GM23338 (cell line): Measurements from ENCODE around the gene JAKMIP1. TPM values are rescaled to one million over a fixed set of nuclear protein-coding genes. Genes with fewer than 3 reads are reported as not detected.

Experiments used
- ATAC-seq: fragments of 200-7000 bp; cut with Tn5 transposase; 3 replicates; pipeline ENCODE4 v1.9.1; 2020
- DNase-seq: peaks from one replicate; pipeline ENCODE4 v3.0.0-alpha.2; 2015; ENCODE audit warnings: low spot score
- H2AFZ ChIP-seq: fragments of 200-600 bp; sonication (generic); 2 replicates; pipeline ENCODE4 v1.8.0; 2016; ENCODE audit warnings: antibody characterized with exemption, mild to moderate bottlenecking, moderate library complexity
- H3F3A ChIP-seq: fragments of 200-600 bp; sonication (generic); replicated peaks from 2 replicates; pipeline ENCODE4 v1.8.0; 2017; ENCODE audit warnings: antibody characterized with exemption, mixed run types, low read depth
- H3K27ac ChIP-seq: fragments of 200-600 bp; sonication (generic); 2 replicates; pipeline ENCODE4 v1.6.1; 2016; ENCODE audit warnings: low read depth
- H3K27me3 ChIP-seq: fragments of 200-600 bp; sonication (generic); 2 replicates; pipeline ENCODE4 v1.8.0; 2016; ENCODE audit warnings: mild to moderate bottlenecking, mixed run types, moderate library complexity; ENCODE audit not compliant: insufficient read depth
- H3K36me3 ChIP-seq: fragments of 200-600 bp; sonication (generic); 2 replicates; pipeline ENCODE4 v1.8.0; 2016; ENCODE audit warnings: mild to moderate bottlenecking; ENCODE audit not compliant: insufficient read depth
- H3K4me1 ChIP-seq: fragments of 200-600 bp; sonication (generic); 2 replicates; pipeline ENCODE4 v1.8.0; 2016; ENCODE audit warnings: mild to moderate bottlenecking, moderate library complexity; ENCODE audit not compliant: insufficient read depth
- H3K4me2 ChIP-seq: fragments of 200-600 bp; sonication (generic); 2 replicates; pipeline ENCODE4 v1.7.1; 2017; ENCODE audit warnings: mixed run types
- H3K4me3 ChIP-seq: fragments of 200-600 bp; sonication (generic); 2 replicates; pipeline ENCODE4 v1.6.1; 2016; ENCODE audit warnings: mixed run types
- H3K79me2 ChIP-seq: fragments of 200-600 bp; sonication (generic); replicated peaks from 2 replicates; pipeline ENCODE4 v1.8.0; 2017; ENCODE audit warnings: mild to moderate bottlenecking; ENCODE audit not compliant: insufficient read depth
- H3K9me2 ChIP-seq: fragments of 200-600 bp; sonication (generic); 2 replicates; pipeline ENCODE4 v1.8.0; 2017; ENCODE audit not compliant: insufficient read depth
- H4K20me1 ChIP-seq: fragments of 200-600 bp; sonication (generic); replicated peaks from 2 replicates; pipeline ENCODE4 v1.8.0; 2017; ENCODE audit warnings: mild to moderate bottlenecking; ENCODE audit not compliant: insufficient read depth
- H3K27ac Mint-ChIP-seq: 2 replicates; pipeline ENCODE4 v1.8.0; 2020; ENCODE audit warnings: inconsistent platforms, mild to moderate bottlenecking, moderate library complexity, mixed read lengths
- H3K27me3 Mint-ChIP-seq: 3 replicates; pipeline ENCODE4 v1.8.0; 2022; ENCODE audit warnings: low read depth, mild to moderate bottlenecking, moderate library complexity, mixed read lengths, inconsistent platforms; ENCODE audit not compliant: insufficient read depth, poor library complexity
- H3K36me3 Mint-ChIP-seq: 3 replicates; pipeline ENCODE4 v1.8.0; 2021; ENCODE audit warnings: low read depth, mild to moderate bottlenecking, inconsistent platforms, moderate library complexity, mixed read lengths
- H3K4me1 Mint-ChIP-seq: 3 replicates; pipeline ENCODE4 v1.8.0; 2020; ENCODE audit warnings: mild to moderate bottlenecking, inconsistent platforms, mixed read lengths
- H3K4me3 Mint-ChIP-seq: 3 replicates; pipeline ENCODE4 v1.8.0; 2021; ENCODE audit warnings: moderate library complexity, mild to moderate bottlenecking, inconsistent platforms, mixed read lengths
- H3K9me3 Mint-ChIP-seq: 3 replicates; pipeline ENCODE4 v1.8.0; 2020; ENCODE audit warnings: moderate library complexity, mild to moderate bottlenecking, inconsistent platforms, mixed read lengths
- EZH2phosphoT487 ChIP-seq: fragments of 200-600 bp; sonication (generic); IDR thresholded peaks from one replicate; pipeline ENCODE4 v1.8.1; 2018; ENCODE audit warnings: antibody characterized with exemption; ENCODE audit not compliant: unreplicated experiment
- NANOG ChIP-seq: IDR thresholded peaks from 2 replicates; pipeline ENCODE4 v1.6.1; 2016; ENCODE audit warnings: antibody characterized with exemption, borderline replicate concordance
- polyA plus RNA-seq: library from polyadenylated mRNA; unstranded; fragments of >200 nt; fragmentation: Nextera tagmentation; extraction: Ambion mirVana; gene quantifications from 2 replicates; pipeline ENCODE4 v1.2.1, GENCODE V29; 2016
- total RNA-seq: library from RNA; depleted of rRNA; stranded (reverse); fragments of >200 nt; shearing (Covaris generic); gene quantifications from 2 replicates; pipeline ENCODE4 v1.2.3, GENCODE V29; 2014
- TF ChIP-seq, protein P1 (sequence below), 2 experiments: fragments of 200-600 bp in 1 of 2; sonication (generic) in 1 of 2; conservative IDR thresholded peaks; 2 replicates each; pipeline versions ENCODE4 v1.5.1 to v1.6.1; 2016 to 2017; ENCODE audit warnings: antibody characterized with exemption in 2 of 2, low read depth in 2 of 2, mild to moderate bottlenecking in 2 of 2, moderate library complexity in 1 of 2
- TF ChIP-seq, protein P2 (sequence below): IDR thresholded peaks from 2 replicates; pipeline ENCODE4 v1.6.1; 2016; ENCODE audit warnings: antibody characterized with exemption

JAKMIP1 gene
- total and polyA plus RNA-seq, 2 experiments from 2014 or later, result 4.6 to 5.1 TPM

GRCh38 chr4:6033381-6033780, 167.0 kb downstream of the JAKMIP1 start:
- Histone ChIP-seq H3K4me3 (no peak overlapping the region), H3K36me3 (no peaks in the 10 kb centered on the region), H3K79me2 (no peaks in the 10 kb centered on the region), H3K27ac (no peak overlapping the region), H2AFZ (no peak overlapping the region), H3K27me3 (no peaks in the 10 kb centered on the region), H3K9me2 (no peaks in the 10 kb centered on the region), H3K4me2 (no peak overlapping the region), H3K4me1 (no peaks in the 10 kb centered on the region), H4K20me1 (no peaks in the 10 kb centered on the region; the same call in 1 of the 2 replicates), H3F3A (no peaks in the 10 kb centered on the region)
- H3K4me3 Mint-ChIP-seq, result no peak overlapping the region
- H3K27ac Mint-ChIP-seq, result no peak overlapping the region
- ATAC-seq, result no peak
- H3K36me3 Mint-ChIP-seq, result no peaks in the 10 kb centered on the region
- H3K27me3 Mint-ChIP-seq, result peaks cover 12% of the 10 kb centered on the region
- TF ChIP-seq NANOG, result no peak
- DNase-seq, result no peak
- H3K4me1 Mint-ChIP-seq, result peaks cover 19% of the 10 kb centered on the region
- no peaks in the 10 kb centered on the region for H3K9me3 Mint-ChIP-seq

DNA sequence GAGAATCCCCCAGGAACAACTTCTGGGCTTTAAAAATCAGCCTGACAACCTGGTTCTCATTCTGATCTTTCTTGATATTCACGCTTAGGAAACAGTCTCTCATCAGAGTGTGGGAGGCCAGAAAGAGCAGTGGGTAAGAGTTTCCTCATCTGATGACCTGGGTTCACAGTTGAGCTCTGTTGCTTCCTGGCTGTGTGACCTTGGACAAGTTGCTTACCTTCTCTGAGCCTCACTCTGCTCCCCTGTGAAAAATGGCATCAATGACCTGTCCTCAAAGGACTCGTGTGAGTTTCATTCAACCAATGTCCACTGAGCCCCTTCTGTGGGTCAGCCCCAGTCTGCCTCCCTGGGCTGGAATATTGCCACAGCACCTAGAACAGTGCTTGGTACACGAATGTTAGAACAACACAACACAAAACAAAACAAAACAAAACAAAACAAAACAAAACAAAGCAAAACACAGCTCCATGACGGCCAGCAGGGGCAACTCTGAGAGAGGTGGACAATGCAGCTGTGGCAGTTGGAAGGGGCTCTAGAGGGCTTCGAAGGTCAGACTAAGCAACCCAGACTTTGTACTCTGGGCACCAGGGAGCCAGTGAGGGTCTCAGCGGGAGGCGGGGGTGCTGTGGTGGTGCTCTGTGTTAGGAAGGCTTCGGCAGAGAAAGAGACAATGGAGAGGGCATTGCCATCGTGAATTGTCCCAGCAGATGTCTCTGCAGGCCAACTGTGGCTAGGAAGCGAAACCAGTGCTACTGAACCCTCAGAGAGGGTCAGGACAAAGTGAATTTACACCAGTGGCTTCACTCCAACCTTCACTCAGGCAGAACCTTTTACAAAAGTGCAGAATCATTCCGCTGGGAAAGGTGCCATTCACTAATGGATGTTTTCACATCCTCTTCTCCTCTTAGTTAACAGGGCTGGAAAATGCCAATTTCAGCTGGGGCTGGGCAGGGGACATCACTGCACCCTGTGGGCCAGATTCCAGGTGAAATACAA, 167.8 kb downstream of the JAKMIP1 start:
- no peak for TF ChIP-seq EZH2phosphoT487
- TF ChIP-seq, protein P1, sequence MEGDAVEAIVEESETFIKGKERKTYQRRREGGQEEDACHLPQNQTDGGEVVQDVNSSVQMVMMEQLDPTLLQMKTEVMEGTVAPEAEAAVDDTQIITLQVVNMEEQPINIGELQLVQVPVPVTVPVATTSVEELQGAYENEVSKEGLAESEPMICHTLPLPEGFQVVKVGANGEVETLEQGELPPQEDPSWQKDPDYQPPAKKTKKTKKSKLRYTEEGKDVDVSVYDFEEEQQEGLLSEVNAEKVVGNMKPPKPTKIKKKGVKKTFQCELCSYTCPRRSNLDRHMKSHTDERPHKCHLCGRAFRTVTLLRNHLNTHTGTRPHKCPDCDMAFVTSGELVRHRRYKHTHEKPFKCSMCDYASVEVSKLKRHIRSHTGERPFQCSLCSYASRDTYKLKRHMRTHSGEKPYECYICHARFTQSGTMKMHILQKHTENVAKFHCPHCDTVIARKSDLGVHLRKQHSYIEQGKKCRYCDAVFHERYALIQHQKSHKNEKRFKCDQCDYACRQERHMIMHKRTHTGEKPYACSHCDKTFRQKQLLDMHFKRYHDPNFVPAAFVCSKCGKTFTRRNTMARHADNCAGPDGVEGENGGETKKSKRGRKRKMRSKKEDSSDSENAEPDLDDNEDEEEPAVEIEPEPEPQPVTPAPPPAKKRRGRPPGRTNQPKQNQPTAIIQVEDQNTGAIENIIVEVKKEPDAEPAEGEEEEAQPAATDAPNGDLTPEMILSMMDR (conservative IDR thresholded peaks at IDR 0.05; ENCODE audit: low read depth in 2 of 2), result peak in 1 of 2 experiments; percentile 28; a peak in 2 of 4 replicates
- TF ChIP-seq, protein P2, sequence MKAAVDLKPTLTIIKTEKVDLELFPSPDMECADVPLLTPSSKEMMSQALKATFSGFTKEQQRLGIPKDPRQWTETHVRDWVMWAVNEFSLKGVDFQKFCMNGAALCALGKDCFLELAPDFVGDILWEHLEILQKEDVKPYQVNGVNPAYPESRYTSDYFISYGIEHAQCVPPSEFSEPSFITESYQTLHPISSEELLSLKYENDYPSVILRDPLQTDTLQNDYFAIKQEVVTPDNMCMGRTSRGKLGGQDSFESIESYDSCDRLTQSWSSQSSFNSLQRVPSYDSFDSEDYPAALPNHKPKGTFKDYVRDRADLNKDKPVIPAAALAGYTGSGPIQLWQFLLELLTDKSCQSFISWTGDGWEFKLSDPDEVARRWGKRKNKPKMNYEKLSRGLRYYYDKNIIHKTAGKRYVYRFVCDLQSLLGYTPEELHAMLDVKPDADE, result no peak
- ATAC-seq (no peak), DNase-seq (no peak)
- no peaks in the 10 kb centered on the region for H3F3A ChIP-seq
- H3K9me2 ChIP-seq, result no peaks in the 10 kb centered on the region
- no peaks in the 10 kb centered on the region for H3K36me3 ChIP-seq
- Mint-ChIP-seq H3K4me1 (peaks cover 19% of the 10 kb centered on the region), H3K9me3 (no peaks in the 10 kb centered on the region), H3K27me3 (peaks cover 15% of the 10 kb centered on the region), H3K36me3 (no peaks in the 10 kb centered on the region), H3K27ac (peak overlapping the region; percentile 46), H3K4me3 (no peak overlapping the region)
- H3K4me2 ChIP-seq, result no peak overlapping the region
- H3K4me3 ChIP-seq, result no peak overlapping the region
- H3K4me1 ChIP-seq, result no peaks in the 10 kb centered on the region
- H3K79me2 ChIP-seq, result no peaks in the 10 kb centered on the region
- no peak overlapping the region for H2AFZ ChIP-seq
- H3K27me3 ChIP-seq, result no peaks in the 10 kb centered on the region
- no peak overlapping the region for H3K27ac ChIP-seq
- no peaks in the 10 kb centered on the region; the same call in 1 of the 2 replicates for H4K20me1 ChIP-seq

DNA sequence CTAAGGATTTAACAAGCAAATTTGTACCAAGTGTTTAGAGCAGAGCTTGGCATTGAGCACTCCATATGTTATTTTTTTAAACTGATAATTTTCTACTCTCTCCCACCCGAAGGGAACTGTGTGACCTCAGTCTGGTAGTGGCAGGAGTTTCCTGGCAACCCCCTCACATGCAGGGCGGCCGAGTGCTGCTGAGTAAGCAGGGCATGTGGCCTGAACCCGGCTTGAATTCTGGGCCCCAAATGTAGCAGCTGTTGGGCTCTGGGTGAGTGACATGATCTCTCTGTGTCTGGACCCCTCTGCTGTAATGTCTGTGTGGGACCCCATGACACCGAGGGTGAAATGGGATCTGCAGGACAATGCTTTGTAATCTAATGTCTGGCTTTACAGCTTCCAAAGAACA, 168.5 kb downstream of the JAKMIP1 start:
- Histone ChIP-seq H3K79me2 (no peaks in the 10 kb centered on the region), H3K4me2 (no peak overlapping the region), H3K9me2 (no peaks in the 10 kb centered on the region), H3F3A (no peaks in the 10 kb centered on the region), H3K4me3 (no peak overlapping the region), H3K27ac (no peak overlapping the region), H2AFZ (no peak overlapping the region), H3K36me3 (no peaks in the 10 kb centered on the region), H3K27me3 (no peaks in the 10 kb centered on the region), H4K20me1 (no peaks in the 10 kb centered on the region; the same call in 1 of the 2 replicates), H3K4me1 (no peaks in the 10 kb centered on the region)
- ATAC-seq (no peak), DNase-seq (no peak)
- peaks cover 19% of the 10 kb centered on the region for H3K4me1 Mint-ChIP-seq
- H3K27me3 Mint-ChIP-seq, result peaks cover 15% of the 10 kb centered on the region
- no peaks in the 10 kb centered on the region for H3K9me3 Mint-ChIP-seq
- no peaks in the 10 kb centered on the region for H3K36me3 Mint-ChIP-seq
- no peak overlapping the region for H3K4me3 Mint-ChIP-seq
- 0 out of 2 replicates have a peak overlapping the region, but pooled peaks have one; percentile 51 for H3K27ac Mint-ChIP-seq
- TF ChIP-seq NANOG, result no peak
- TF ChIP-seq, protein P2, result no peak
- TF ChIP-seq EZH2phosphoT487, result no peak
